ELF-1 (cell line): ENCODE measurements around the gene ENTHD1.

ENCODE experiments used
- DNase-seq: peaks from one replicate; pipeline ENCODE4 v3.0.0-alpha.2; 2016; ENCODE audit warnings: low read depth, low spot score

The ENTHD1 gene

GRCh38 chr22:39716534-39716933, 177.0 kb downstream of the ENTHD1 start:
- no peak for DNase-seq

GRCh38 chr22:39715778-39716495, 177.6 kb downstream of the ENTHD1 start:
- DNase-seq, result no peak

GRCh38 chr22:39714321-39714720, 179.2 kb downstream of the ENTHD1 start:
- no peak for DNase-seq

- no peak for DNase-seq
Observed at GRCh38 chr22:39713799-39714290, 179.7 kb downstream of the ENTHD1 start.

- no peak for DNase-seq
Observed at GRCh38 chr22:39712751-39713525, 180.6 kb downstream of the ENTHD1 start.

- DNase-seq, result no peak
Observed at GRCh38 chr22:39712081-39712480, 181.5 kb downstream of the ENTHD1 start.

GRCh38 chr22:39710380-39711150, 183.0 kb downstream of the ENTHD1 start:
- DNase-seq, result no peak

- DNase-seq, result no peak
Observed at GRCh38 chr22:39707816-39708215, 185.7 kb downstream of the ENTHD1 start.

GRCh38 chr22:39707351-39707750, 186.2 kb downstream of the ENTHD1 start:
- DNase-seq, result no peak

GRCh38 chr22:39706376-39707140, 187.0 kb downstream of the ENTHD1 start:
- DNase-seq, result no peak

- DNase-seq, result no peak
Observed at GRCh38 chr22:39705386-39705785, 188.2 kb downstream of the ENTHD1 start.

- no peak for DNase-seq
Observed at GRCh38 chr22:39703928-39704639, 189.5 kb downstream of the ENTHD1 start.

GRCh38 chr22:39703091-39703490, 190.5 kb downstream of the ENTHD1 start:
- DNase-seq, result no peak

GRCh38 chr22:39700565-39700964, 193.0 kb downstream of the ENTHD1 start:
- DNase-seq, result no peak

GRCh38 chr22:39699631-39700360, 193.8 kb downstream of the ENTHD1 start:
- DNase-seq, result peak; percentile 44

GRCh38 chr22:39697790-39698430, 195.7 kb downstream of the ENTHD1 start:
- no peak for DNase-seq

GRCh38 chr22:39693943-39694500, 199.5 kb downstream of the ENTHD1 start:
- no peak for DNase-seq
